ENCODE measurements around the gene ASB15. TPM values are rescaled to one million over a fixed set of nuclear protein-coding genes. Genes with fewer than 3 reads are reported as not detected.

The ASB15 gene
- total and polyA plus RNA-seq, 2 of the 4 experiments (the other 2 are of a cell fraction) = not detected

GRCh38 chr7:123569352-123570010 lies 32.1 kb upstream of the ASB15 start:
- WGBS, 2 experiments (ENCODE audit: extremely low coverage in 2 of 2, insufficient read length in 1 of 2) = 43% methylated on average over 1 of the region's 2 CpGs; no CpG with 5 or more reads in 1 of the 2 experiments
- TF ChIP-seq MAFK (IDR thresholded peaks at IDR 0.05; ENCODE audit: low read depth, low read length) (no peak), FOS (IDR thresholded peaks at IDR 0.05; ENCODE audit: low read depth, low read length) (no peak)
- H3K36me3 ChIP-seq (ENCODE audit: control insufficient read depth, insufficient read depth, low read length) = no peaks in the 10 kb centered on the region
- H3K79me1 ChIP-seq (ENCODE audit: low read depth in 1 of 2, low read length in 2 of 2) = no peaks in the 10 kb centered on the region
- H2AK9ac ChIP-seq (replicated peaks; ENCODE audit: low read depth, low read length, poor library complexity) = no peak overlapping the region
- no peak overlapping the region for H3K18ac ChIP-seq (ENCODE audit: low read depth, low read length)
- dilution Hi-C loops (cut with HindIII; ENCODE audit: low sequenced_read_pairs, unreplicated experiment) (no loop called here), intact Hi-C loops (cut with micrococcal nuclease) (no loop called here), in situ Hi-C loops (cut with MboI; ENCODE audit: low sequenced_read_pairs) (no loop called here)
- no peak overlapping the region for H3K23ac ChIP-seq (ENCODE audit: low read depth, low read length)
- ChIA-PET CTCF (interaction anchor here (0.6 to 0.7 kb wide), 2 partner anchors 20 to 1185 kb away, joined by 3 read pairs; no protein-coding TSS in a partner anchor), POLR2A (ENCODE audit: unreplicated experiment) (no interaction called here)
- no peak overlapping the region for H2BK20ac ChIP-seq (ENCODE audit: low read depth, low read length)
- no peaks in the 10 kb centered on the region; the same call in 1 of the 2 replicates for H3K27me3 ChIP-seq (ENCODE audit: control insufficient read depth, insufficient read depth, low read length)
- no peak overlapping the region for H3K4me3 ChIP-seq (ENCODE audit: insufficient read depth, low read depth, low read length)
- no peak overlapping the region for H3K4me2 ChIP-seq (ENCODE audit: low read depth, low read length)
- no peak overlapping the region for H3K14ac ChIP-seq (replicated peaks; ENCODE audit: low read depth, low read length)
- H4K20me1 ChIP-seq (ENCODE audit: insufficient read depth, low read length) = no peaks in the 10 kb centered on the region
- BruUV-seq (replicated peaks) = no TSS peak
- H3K4ac ChIP-seq (ENCODE audit: low read depth, low read length) = no peak overlapping the region
- no peak overlapping the region for H4K5ac ChIP-seq (ENCODE audit: low read depth, low read length)
- H3K9ac ChIP-seq (ENCODE audit: low read depth, low read length) = no peak overlapping the region
- H2AK5ac ChIP-seq (ENCODE audit: low read depth, low read length) = no peak overlapping the region
- ATAC-seq (ENCODE audit: low read depth) (no peak), DNase-seq (no peak)
- H2BK15ac ChIP-seq (ENCODE audit: low read depth, low read length) = no peak overlapping the region
- H4K91ac ChIP-seq (ENCODE audit: insufficient read depth, low read depth, low read length) = no peak overlapping the region
- H2AFZ ChIP-seq (replicated peaks; ENCODE audit: low read length, poor library complexity) = no peak overlapping the region
- H3K27ac ChIP-seq (ENCODE audit: insufficient read depth, low read length) = no peak overlapping the region
- no peak overlapping the region for H2BK5ac ChIP-seq (ENCODE audit: low read depth, low read length, poor library complexity, severe bottlenecking)
- no peak overlapping the region for H3K56ac ChIP-seq (ENCODE audit: extremely low read depth, insufficient read depth, low read length)
- no peaks in the 10 kb centered on the region for H3K4me1 ChIP-seq (ENCODE audit: control insufficient read depth, insufficient read depth, low read length)
- no peak overlapping the region for H2BK120ac ChIP-seq (ENCODE audit: low read depth, low read length)
- no peak overlapping the region for H4K8ac ChIP-seq (ENCODE audit: low read depth in 2 of 2, low read length in 2 of 2)
- H3K9me1 ChIP-seq (ENCODE audit: insufficient read depth, low read length) = no peaks in the 10 kb centered on the region
- no peaks in the 10 kb centered on the region for H3K9me3 ChIP-seq (ENCODE audit: control insufficient read depth, insufficient read depth, low read length)

Data from IMR-90 (cell line).